Astrocyte of the hippocampus (primary cell): ENCODE measurements around the gene APOA1.

ENCODE experiments used
- DNase-seq: peaks from one replicate; pipeline ENCODE4 v3.0.0; 2011; ENCODE audit warnings: low read depth, low spot score

APOA1 gene

GRCh38 chr11:116788975-116789374, 48.4 kb downstream of the APOA1 start:
- no peak for DNase-seq

GRCh38 chr11:116788534-116788933, 48.9 kb downstream of the APOA1 start:
- no peak for DNase-seq

GRCh38 chr11:116787786-116788486, 49.5 kb downstream of the APOA1 start, which contains the start of gene ZPR1:
TSS of gene ZPR1 (minus strand) at chr11:116788023. CDS start at chr11:116787990, 33 bp downstream.
- DNase-seq, result peak; percentile 87

- DNase-seq, result peak; percentile 23
Measured at GRCh38 chr11:116787436-116787785, 50.0 kb downstream of the APOA1 start.

GRCh38 chr11:116786966-116787365, 50.5 kb downstream of the APOA1 start:
- DNase-seq, result no peak

GRCh38 chr11:116786326-116786725, 51.1 kb downstream of the APOA1 start:
- no peak for DNase-seq
